Loucy (cell line): ENCODE data around the gene MAP2.

Experiments
- H2AFZ ChIP-seq: fragments of 200-600 bp; sonication (generic); 2 replicates; pipeline ENCODE4 v1.6.0; 2016; ENCODE audit warnings: antibody characterized with exemption, mild to moderate bottlenecking, low read length, moderate library complexity
- H3F3A ChIP-seq: fragments of 200-600 bp; 2 replicates; pipeline ENCODE4 v1.6.0; 2016; ENCODE audit warnings: antibody characterized with exemption, low read depth, mild to moderate bottlenecking
- H3K27me3 ChIP-seq: fragments of 200-600 bp; sonication (generic); 2 replicates; pipeline ENCODE4 v1.6.1; 2014; ENCODE audit warnings: low read length, mild to moderate bottlenecking; ENCODE audit not compliant: insufficient read depth, poor library complexity, severe bottlenecking
- H3K36me3 ChIP-seq: fragments of 200-600 bp; sonication (generic); 2 replicates; pipeline ENCODE4 v1.6.1; 2016; ENCODE audit warnings: low read length; ENCODE audit not compliant: insufficient read depth
- H3K4me1 ChIP-seq: fragments of 200-600 bp; sonication (generic); 2 replicates; pipeline ENCODE4 v1.5.1; 2014; ENCODE audit warnings: low read length, mild to moderate bottlenecking; ENCODE audit not compliant: insufficient read depth, poor library complexity, severe bottlenecking
- H3K4me2 ChIP-seq: fragments of 200-600 bp; sonication (generic); 2 replicates; pipeline ENCODE4 v1.6.0; 2014; ENCODE audit warnings: antibody characterized with exemption, low read length, low read depth, mild to moderate bottlenecking; ENCODE audit not compliant: poor library complexity, severe bottlenecking
- H3K4me3 ChIP-seq: fragments of 200-600 bp; sonication (generic); 2 replicates; pipeline ENCODE4 v1.5.1; 2014; ENCODE audit warnings: low read length, mild to moderate bottlenecking, mixed read lengths; ENCODE audit not compliant: poor library complexity, severe bottlenecking
- H3K79me2 ChIP-seq: fragments of 200-600 bp; sonication (generic); 2 replicates; pipeline ENCODE4 v1.6.1; 2014; ENCODE audit warnings: low read length; ENCODE audit not compliant: insufficient read depth
- H3K9ac ChIP-seq: fragments of 200-600 bp; sonication (generic); 2 replicates; pipeline ENCODE4 v1.6.0; 2014; ENCODE audit warnings: mild to moderate bottlenecking, low read depth, low read length, moderate library complexity; ENCODE audit not compliant: poor library complexity, severe bottlenecking
- H3K9me2 ChIP-seq: fragments of 200-600 bp; sonication (generic); replicated peaks from 2 replicates; pipeline ENCODE4 v1.6.1; 2016; ENCODE audit warnings: low read depth, low read length, mixed read lengths
- H3K9me3 ChIP-seq: fragments of 200-600 bp; sonication (generic); 2 replicates; pipeline ENCODE4 v1.6.1; 2014; ENCODE audit warnings: mild to moderate bottlenecking, antibody characterized with exemption, low read length, low read depth; ENCODE audit not compliant: insufficient read depth
- H4K20me1 ChIP-seq: fragments of 200-600 bp; sonication (generic); 2 replicates; pipeline ENCODE4 v1.6.0; 2014; ENCODE audit warnings: antibody characterized with exemption, low read length, mild to moderate bottlenecking; ENCODE audit not compliant: insufficient read depth, poor library complexity, severe bottlenecking
- CTCF ChIP-seq: fragments of 200-600 bp; sonication (generic); conservative IDR thresholded peaks from 2 replicates; pipeline ENCODE4 v1.5.1; 2014; ENCODE audit warnings: mild to moderate bottlenecking, antibody characterized with exemption, low read length
- EZH2phosphoT487 ChIP-seq: fragments of 200-600 bp; IDR thresholded peaks from 2 replicates; pipeline ENCODE4 v1.6.1; 2018; ENCODE audit warnings: antibody characterized with exemption, mild to moderate bottlenecking, moderate library complexity, borderline replicate concordance

Gene MAP2

DNA sequence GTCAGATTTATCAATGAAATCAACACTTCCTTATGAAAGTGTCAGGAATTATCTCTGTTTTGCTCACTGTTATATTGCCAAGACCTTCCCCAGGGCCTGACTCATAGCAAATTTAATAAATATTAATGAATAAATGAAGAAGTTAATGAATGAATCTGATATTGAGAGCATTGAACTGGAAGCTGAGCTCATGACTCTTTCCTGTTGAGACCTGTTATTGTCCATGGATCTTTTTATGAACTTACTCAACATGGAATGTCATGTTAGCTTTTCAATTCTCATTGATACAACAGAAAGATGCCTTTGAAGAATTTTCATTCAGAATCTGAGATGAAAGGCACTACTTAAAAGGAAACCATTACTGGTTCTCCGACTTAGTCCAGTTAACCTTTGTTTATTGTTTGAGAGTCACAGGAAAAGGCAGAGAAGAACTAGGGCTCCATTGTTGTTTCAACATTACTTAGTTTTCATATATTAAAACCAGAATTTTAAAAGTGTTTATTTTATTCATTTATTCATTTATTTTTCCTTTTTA lies 257.4 kb downstream of the MAP2 start:
- Histone ChIP-seq H3K9ac (no peak overlapping the region), H3K27me3 (no peaks in the 10 kb centered on the region), H4K20me1 (no peaks in the 10 kb centered on the region), H3K4me2 (no peak overlapping the region), H3K4me3 (no peak overlapping the region), H3K9me2 (no peaks in the 10 kb centered on the region), H3K79me2 (no peaks in the 10 kb centered on the region), H3K9me3 (no peaks in the 10 kb centered on the region), H2AFZ (no peak overlapping the region), H3K4me1 (no peaks in the 10 kb centered on the region), H3F3A (no peaks in the 10 kb centered on the region), H3K36me3 (no peaks in the 10 kb centered on the region)
- TF ChIP-seq EZH2phosphoT487 = no peak
- TF ChIP-seq CTCF = no peak

GRCh38 chr2:209682646-209683045 lies 258.8 kb downstream of the MAP2 start:
- Histone ChIP-seq H4K20me1 (no peaks in the 10 kb centered on the region), H2AFZ (no peak overlapping the region)
- TF ChIP-seq EZH2phosphoT487 (no peak), CTCF (no peak)

GRCh38 chr2:209685340-209685739 lies 261.5 kb downstream of the MAP2 start:
- no peak for TF ChIP-seq CTCF
- no peak for TF ChIP-seq EZH2phosphoT487
- no peaks in the 10 kb centered on the region for H3F3A ChIP-seq

More at GRCh38 chr2:209682646-209683045, 258.8 kb downstream of the MAP2 start:
- Histone ChIP-seq H3K79me2 (no peaks in the 10 kb centered on the region), H3K27me3 (no peaks in the 10 kb centered on the region), H3K9ac (no peak overlapping the region), H3K36me3 (no peaks in the 10 kb centered on the region), H3K4me3 (no peak overlapping the region), H3K4me2 (no peak overlapping the region), H3K9me2 (no peaks in the 10 kb centered on the region), H3F3A (no peaks in the 10 kb centered on the region), H3K4me1 (no peaks in the 10 kb centered on the region), H3K9me3 (no peaks in the 10 kb centered on the region)

More at GRCh38 chr2:209685340-209685739, 261.5 kb downstream of the MAP2 start:
- Histone ChIP-seq H3K36me3 (no peaks in the 10 kb centered on the region), H3K27me3 (no peaks in the 10 kb centered on the region), H3K4me2 (no peak overlapping the region), H3K9ac (no peak overlapping the region), H3K9me2 (no peaks in the 10 kb centered on the region), H4K20me1 (no peaks in the 10 kb centered on the region), H3K79me2 (no peaks in the 10 kb centered on the region), H3K4me3 (no peak overlapping the region), H3K9me3 (no peaks in the 10 kb centered on the region), H2AFZ (no peak overlapping the region), H3K4me1 (no peaks in the 10 kb centered on the region)
